GM06990 (cell line): ENCODE measurements around the gene HOXA13.

ENCODE experiments used
- DNase-seq: peaks from one replicate; pipeline ENCODE4 v3.0.0-alpha.2; 2011; ENCODE audit not compliant: insufficient read length; ENCODE audit errors: extremely low read depth
- H3K27me3 ChIP-seq: replicated peaks from 2 replicates; pipeline ENCODE4 v1.6.0; 2011; ENCODE audit warnings: low read length; ENCODE audit not compliant: control insufficient read depth, insufficient read depth
- H3K36me3 ChIP-seq: 2 replicates; pipeline ENCODE4 v1.5.1; 2011; ENCODE audit warnings: low read length; ENCODE audit not compliant: control insufficient read depth, insufficient read depth
- H3K4me3 ChIP-seq: replicated peaks from 2 replicates; pipeline ENCODE4 v1.5.1; 2011; ENCODE audit warnings: low read depth, mild to moderate bottlenecking, control low read depth, low read length
- CTCF ChIP-seq: IDR thresholded peaks from 2 replicates; pipeline ENCODE4 v1.5.1; 2011; ENCODE audit warnings: low read length, control low read depth, mild to moderate bottlenecking, inconsistent platforms; ENCODE audit not compliant: insufficient read depth, poor library complexity, severe bottlenecking

Gene HOXA13

GRCh38 chr7:27165996-27166530 lies 33.8 kb downstream of the HOXA13 start:
- H3K36me3 ChIP-seq, result no peaks in the 10 kb centered on the region
- H3K27me3 ChIP-seq, result peaks cover 2% of the 10 kb centered on the region

GRCh38 chr7:27165089-27165995 lies 34.5 kb downstream of the HOXA13 start, which contains the start of gene HOXA9:
Gene HOXA9, minus strand, starts transcription at chr7:27165537. Its CDS starts 80 bp downstream, at chr7:27165457.
- no peaks in the 10 kb centered on the region for H3K36me3 ChIP-seq
- DNase-seq, result no peak
- TF ChIP-seq CTCF, result no peak
- peaks cover 2% of the 10 kb centered on the region for H3K27me3 ChIP-seq
- H3K4me3 ChIP-seq, result no peak within 1 kb of the TSS

More at GRCh38 chr7:27165996-27166530, 33.8 kb downstream of the HOXA13 start:
- no peak for DNase-seq
- no peak for TF ChIP-seq CTCF
- H3K4me3 ChIP-seq, result no peak overlapping the region

- no peaks in the 10 kb centered on the region for H3K36me3 ChIP-seq
- DNase-seq, result no peak
- no peak for TF ChIP-seq CTCF
- H3K4me3 ChIP-seq, result no peak overlapping the region
- H3K27me3 ChIP-seq, result peaks cover 2% of the 10 kb centered on the region
Observed at GRCh38 chr7:27164367-27165088, 35.4 kb downstream of the HOXA13 start.

GRCh38 chr7:27164045-27164366 lies 35.9 kb downstream of the HOXA13 start:
- H3K4me3 ChIP-seq, result no peak overlapping the region
- no peak for TF ChIP-seq CTCF

GRCh38 chr7:27163288-27164044 lies 36.4 kb downstream of the HOXA13 start:
- TF ChIP-seq CTCF, result no peak
- Histone ChIP-seq H3K27me3 (peaks cover 3% of the 10 kb centered on the region), H3K4me3 (no peak overlapping the region), H3K36me3 (no peaks in the 10 kb centered on the region)
- DNase-seq, result no peak

More at GRCh38 chr7:27164045-27164366, 35.9 kb downstream of the HOXA13 start:
- DNase-seq, result no peak
- H3K36me3 ChIP-seq, result no peaks in the 10 kb centered on the region
- peaks cover 3% of the 10 kb centered on the region for H3K27me3 ChIP-seq
